ENCODE results near the gene TMEM151B. TPM values are rescaled to one million over a fixed set of nuclear protein-coding genes. Genes with fewer than 3 reads are reported as not detected.

TMEM151B gene
- total and polyA plus RNA-seq, 9 donors = 0.09 to 0.48 (median 0.30) TPM

DNA sequence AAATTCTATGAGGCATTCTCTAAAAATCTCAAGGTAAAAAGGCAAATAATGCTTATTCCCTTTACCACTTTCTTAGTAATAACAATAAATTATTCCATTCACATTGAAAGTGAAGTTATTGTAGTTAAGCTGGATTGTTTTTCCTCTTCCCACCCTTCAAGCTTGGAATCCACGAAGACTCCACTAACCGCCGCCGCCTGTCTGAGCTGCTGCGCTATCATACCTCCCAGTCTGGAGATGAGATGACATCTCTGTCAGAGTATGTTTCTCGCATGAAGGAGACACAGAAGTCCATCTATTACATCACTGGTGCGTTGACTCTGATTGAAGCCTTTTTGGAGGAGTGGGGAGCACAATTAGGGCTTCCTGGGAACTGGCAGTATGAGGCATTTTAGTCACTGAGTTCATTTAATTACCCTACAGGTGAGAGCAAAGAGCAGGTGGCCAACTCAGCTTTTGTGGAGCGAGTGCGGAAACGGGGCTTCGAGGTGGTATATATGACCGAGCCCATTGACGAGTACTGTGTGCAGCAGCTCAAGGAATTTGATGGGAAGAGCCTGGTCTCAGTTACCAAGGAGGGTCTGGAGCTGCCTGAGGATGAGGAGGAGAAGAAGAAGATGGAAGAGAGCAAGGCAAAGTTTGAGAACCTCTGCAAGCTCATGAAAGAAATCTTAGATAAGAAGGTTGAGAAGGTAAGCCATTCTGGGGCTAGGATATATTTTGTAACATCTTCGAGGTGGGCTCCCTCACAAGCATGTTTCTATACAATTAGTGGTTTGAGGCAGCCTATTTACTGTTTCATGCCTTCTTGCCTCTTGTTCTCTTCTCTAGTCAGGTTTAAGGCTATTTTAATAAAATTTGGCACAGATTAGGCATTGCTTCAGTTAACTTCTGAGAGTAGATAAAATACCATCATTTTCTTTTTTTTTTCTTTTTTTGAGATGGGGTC is 18.4 kb upstream of the TMEM151B start:
- Histone ChIP-seq H3K9me3 (replicated peaks; ENCODE audit: control insufficient read depth, low read depth, low read length) (no peaks in the 10 kb centered on the region), H3K27ac (ENCODE audit: low read length) (no peak overlapping the region), H3K4me3 (ENCODE audit: low read length) (no peak overlapping the region), H3K4me1 (ENCODE audit: control insufficient read depth, insufficient read depth, low read length) (peaks cover 21% of the 10 kb centered on the region), H3K27me3 (ENCODE audit: control insufficient read depth, insufficient read depth, low read length) (no peaks in the 10 kb centered on the region), H3K36me3 (ENCODE audit: control insufficient read depth, insufficient read depth, low read length) (peaks cover 70% of the 10 kb centered on the region)
- no peak for DNase-seq
- 94% methylated on average over 7 of the region's 14 CpGs for WGBS (ENCODE audit: insufficient coverage)

DNA sequence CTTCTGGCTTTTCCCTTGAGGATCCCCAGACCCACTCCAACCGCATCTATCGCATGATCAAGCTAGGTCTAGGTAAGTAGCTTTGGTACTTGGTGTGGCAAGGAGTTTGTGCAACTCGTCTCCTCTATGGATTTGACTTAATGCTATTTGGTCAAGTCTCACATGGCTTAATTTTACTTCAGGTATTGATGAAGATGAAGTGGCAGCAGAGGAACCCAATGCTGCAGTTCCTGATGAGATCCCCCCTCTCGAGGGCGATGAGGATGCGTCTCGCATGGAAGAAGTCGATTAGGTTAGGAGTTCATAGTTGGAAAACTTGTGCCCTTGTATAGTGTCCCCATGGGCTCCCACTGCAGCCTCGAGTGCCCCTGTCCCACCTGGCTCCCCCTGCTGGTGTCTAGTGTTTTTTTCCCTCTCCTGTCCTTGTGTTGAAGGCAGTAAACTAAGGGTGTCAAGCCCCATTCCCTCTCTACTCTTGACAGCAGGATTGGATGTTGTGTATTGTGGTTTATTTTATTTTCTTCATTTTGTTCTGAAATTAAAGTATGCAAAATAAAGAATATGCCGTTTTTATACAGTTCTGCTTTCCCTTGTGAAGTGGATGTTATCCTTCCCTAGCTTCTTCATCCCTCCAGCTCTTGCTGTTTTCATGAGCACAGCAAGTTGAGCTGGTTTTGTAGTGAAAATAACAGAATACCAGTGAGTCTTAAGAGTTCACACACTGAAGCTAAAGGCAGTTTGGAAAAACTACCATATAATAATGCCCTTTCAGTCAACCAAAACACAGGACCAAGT is 16.7 kb upstream of the TMEM151B start:
- WGBS (ENCODE audit: insufficient coverage) = 100% methylated on average over 1 of the region's 10 CpGs
- Histone ChIP-seq H3K4me1 (ENCODE audit: control insufficient read depth, insufficient read depth, low read length) (peaks cover 28% of the 10 kb centered on the region), H3K36me3 (ENCODE audit: control insufficient read depth, insufficient read depth, low read length) (peaks cover 68% of the 10 kb centered on the region)

DNA sequence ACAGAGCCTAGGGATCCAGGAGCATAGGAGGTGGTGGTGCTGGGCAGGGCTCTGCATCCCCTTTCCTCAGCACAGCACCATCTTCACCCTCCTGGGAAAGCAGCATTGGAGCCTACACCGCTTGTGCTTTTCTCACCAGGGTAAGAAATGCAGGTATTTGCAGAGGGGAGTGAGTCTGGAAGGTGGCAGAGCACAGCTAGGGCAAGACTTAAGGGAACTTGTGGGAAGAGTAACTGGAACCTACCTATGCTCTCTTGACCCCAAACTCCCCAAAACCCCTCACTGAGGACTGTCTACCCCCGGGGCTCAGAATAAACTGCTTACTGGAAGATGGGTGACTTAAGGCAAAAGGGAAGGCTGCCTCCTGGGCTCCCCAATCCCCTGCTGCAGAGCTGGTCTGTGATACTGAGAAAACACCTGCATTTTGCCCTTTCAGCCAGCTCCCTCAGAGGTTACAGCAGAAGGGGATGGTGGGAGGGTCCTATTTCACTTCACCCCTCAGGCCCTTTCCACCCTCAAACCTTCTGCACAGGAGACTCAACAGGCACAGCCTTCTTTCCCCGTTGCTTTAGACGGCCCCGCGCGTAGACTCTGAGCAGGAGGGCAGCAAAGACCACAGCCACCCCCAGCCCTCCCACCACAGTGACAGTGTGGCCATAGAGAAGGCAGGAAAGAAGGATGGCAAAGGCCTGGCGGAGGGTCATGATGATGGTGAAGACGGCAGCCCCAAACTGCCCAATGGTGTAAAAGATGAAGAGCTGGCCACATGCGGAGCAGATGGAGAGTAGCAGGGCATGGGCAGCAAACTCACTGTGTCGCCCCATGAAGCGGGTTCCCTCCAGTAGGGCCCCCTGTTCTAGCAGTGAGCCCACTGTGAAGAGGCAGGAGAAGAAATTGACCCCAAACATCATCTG is 15.8 kb upstream of the TMEM151B start:
- Histone ChIP-seq H3K36me3 (ENCODE audit: control insufficient read depth, insufficient read depth, low read length) (peaks cover 67% of the 10 kb centered on the region), H3K27ac (ENCODE audit: low read length) (no peak overlapping the region), H3K27me3 (ENCODE audit: control insufficient read depth, insufficient read depth, low read length) (no peaks in the 10 kb centered on the region), H3K4me3 (ENCODE audit: low read length) (no peak overlapping the region), H3K4me1 (ENCODE audit: control insufficient read depth, insufficient read depth, low read length) (peaks cover 22% of the 10 kb centered on the region), H3K9me3 (replicated peaks; ENCODE audit: control insufficient read depth, low read depth, low read length) (no peaks in the 10 kb centered on the region)
- WGBS (ENCODE audit: insufficient coverage) = 73% methylated on average over 2 of the region's 12 CpGs
- no peak for DNase-seq

More for the DNA sequence above, 16.7 kb upstream of the TMEM151B start:
- Histone ChIP-seq H3K27me3 (ENCODE audit: control insufficient read depth, insufficient read depth, low read length) (no peaks in the 10 kb centered on the region), H3K4me3 (ENCODE audit: low read length) (no peak overlapping the region), H3K9me3 (replicated peaks; ENCODE audit: control insufficient read depth, low read depth, low read length) (no peaks in the 10 kb centered on the region), H3K27ac (ENCODE audit: low read length) (no peak overlapping the region)
- no peak for DNase-seq

DNA sequence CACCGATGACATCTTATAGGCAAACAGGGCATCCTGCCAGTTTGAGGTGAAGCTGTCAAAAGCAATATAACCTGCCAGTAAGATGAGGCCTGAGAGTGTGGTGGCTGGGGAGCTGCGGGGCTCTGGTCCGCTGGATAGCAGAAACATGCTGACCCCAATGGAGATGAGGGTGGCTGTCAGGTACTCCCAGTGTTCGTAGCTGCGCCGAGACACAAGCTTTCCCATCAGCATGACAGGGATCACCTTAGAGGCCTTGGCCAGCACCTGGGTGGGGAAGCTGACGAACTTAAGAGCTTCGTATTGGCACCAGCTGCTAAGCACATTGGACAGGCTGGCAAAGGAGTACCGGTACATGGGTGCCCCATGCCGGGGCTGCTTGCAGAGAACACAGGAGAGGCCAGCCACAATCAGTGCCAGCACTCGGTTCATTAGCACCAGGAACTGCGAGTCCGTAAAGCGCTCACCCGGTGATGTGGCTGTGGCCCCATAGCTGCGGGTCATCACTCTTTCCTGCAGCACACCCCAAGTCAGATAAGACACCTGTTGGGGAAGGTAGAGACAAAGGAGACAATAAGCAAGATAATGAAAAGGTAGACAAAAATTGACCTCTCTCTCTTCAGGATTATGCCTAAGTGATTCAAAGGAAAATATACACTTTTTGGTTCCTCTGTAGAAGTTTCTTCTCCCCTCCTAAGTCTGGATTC is 15.0 kb upstream of the TMEM151B start:
- no peaks in the 10 kb centered on the region for H3K27me3 ChIP-seq (ENCODE audit: control insufficient read depth, insufficient read depth, low read length)
- 61% methylated on average over 7 of the region's 16 CpGs for WGBS (ENCODE audit: insufficient coverage)
- no peak overlapping the region for H3K4me3 ChIP-seq (ENCODE audit: low read length)
- H3K27ac ChIP-seq (ENCODE audit: low read length) = no peak overlapping the region
- peaks cover 22% of the 10 kb centered on the region for H3K4me1 ChIP-seq (ENCODE audit: control insufficient read depth, insufficient read depth, low read length)
- DNase-seq = no peak
- H3K9me3 ChIP-seq (replicated peaks; ENCODE audit: control insufficient read depth, low read depth, low read length) = no peaks in the 10 kb centered on the region
- H3K36me3 ChIP-seq (ENCODE audit: control insufficient read depth, insufficient read depth, low read length) = peaks cover 65% of the 10 kb centered on the region

DNA sequence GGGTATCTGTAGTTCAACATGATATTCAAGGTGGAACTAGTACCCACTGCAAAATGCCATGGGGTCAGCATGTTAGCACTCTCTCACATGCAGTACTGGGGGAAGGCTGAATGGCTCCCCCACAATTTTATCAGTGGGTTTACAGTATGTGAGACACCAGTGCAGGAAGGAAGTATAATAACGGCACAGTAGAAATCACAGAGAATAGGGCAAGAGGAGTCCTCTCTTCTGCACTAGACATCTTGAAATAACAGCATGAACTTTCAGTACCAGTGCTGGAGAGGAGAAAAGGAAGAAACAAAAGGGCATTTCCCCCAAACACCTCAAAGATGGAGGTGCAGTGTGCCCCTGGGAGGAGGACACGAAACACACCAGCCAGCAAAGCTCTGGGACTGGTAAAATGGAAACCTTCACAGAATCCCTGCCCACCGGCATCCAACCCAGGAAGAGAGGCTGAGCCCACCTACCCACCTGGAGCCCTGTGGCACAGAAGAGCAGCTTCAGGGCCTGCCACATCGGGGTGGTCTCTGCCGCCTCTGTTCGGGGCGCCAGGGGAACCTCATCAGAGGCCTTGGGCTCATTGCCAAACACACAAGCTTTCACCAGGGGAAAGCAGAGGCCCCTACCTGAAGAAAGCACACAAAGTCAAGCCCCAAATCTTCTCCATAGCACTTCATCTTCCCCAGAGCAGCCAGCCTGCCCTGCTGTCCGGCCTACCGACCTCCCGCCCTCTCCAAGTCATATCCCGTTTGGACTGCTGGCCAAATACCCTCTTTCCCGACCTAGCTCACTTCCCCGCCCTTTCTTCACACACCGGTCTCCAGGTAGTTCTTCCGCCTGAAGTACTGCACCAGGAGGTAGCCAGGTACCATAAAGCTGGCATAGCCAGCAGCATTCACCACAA is 14.1 kb upstream of the TMEM151B start:
- WGBS (ENCODE audit: insufficient coverage) = 13% methylated on average over 12 of the region's 15 CpGs
- peaks cover 22% of the 10 kb centered on the region for H3K4me1 ChIP-seq (ENCODE audit: control insufficient read depth, insufficient read depth, low read length)
- H3K36me3 ChIP-seq (ENCODE audit: control insufficient read depth, insufficient read depth, low read length) = peaks cover 60% of the 10 kb centered on the region
- no peak for DNase-seq
- peak overlapping the region; percentile 93 for H3K27ac ChIP-seq (ENCODE audit: low read length)
- no peaks in the 10 kb centered on the region for H3K9me3 ChIP-seq (replicated peaks; ENCODE audit: control insufficient read depth, low read depth, low read length)
- H3K4me3 ChIP-seq (ENCODE audit: low read length) = peak overlapping the region; percentile 91
- H3K27me3 ChIP-seq (ENCODE audit: control insufficient read depth, insufficient read depth, low read length) = no peaks in the 10 kb centered on the region

DNA sequence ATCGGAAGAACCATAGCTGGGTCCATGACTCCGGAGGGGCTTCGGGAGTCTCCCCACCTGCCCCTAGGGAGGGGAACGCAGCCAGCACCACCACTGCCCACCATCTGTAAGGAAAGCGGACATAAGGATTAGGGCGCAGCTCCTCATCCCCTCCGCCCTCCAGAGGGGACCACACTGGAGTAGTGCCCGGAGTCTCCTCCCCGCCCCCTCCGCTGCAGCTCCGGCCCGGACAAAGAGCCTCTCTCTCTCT is 13.6 kb upstream of the TMEM151B start:
- H3K4me3 ChIP-seq (ENCODE audit: low read length) = peak overlapping the region; percentile 91
- H3K36me3 ChIP-seq (ENCODE audit: control insufficient read depth, insufficient read depth, low read length) = peaks cover 58% of the 10 kb centered on the region
- peaks cover 22% of the 10 kb centered on the region for H3K4me1 ChIP-seq (ENCODE audit: control insufficient read depth, insufficient read depth, low read length)
- H3K27me3 ChIP-seq (ENCODE audit: control insufficient read depth, insufficient read depth, low read length) = no peaks in the 10 kb centered on the region
- no peaks in the 10 kb centered on the region for H3K9me3 ChIP-seq (replicated peaks; ENCODE audit: control insufficient read depth, low read depth, low read length)
- no peak for DNase-seq
- peak overlapping the region; percentile 93 for H3K27ac ChIP-seq (ENCODE audit: low read length)
- WGBS (ENCODE audit: insufficient coverage) = 0% methylated on average over 9 of the region's 12 CpGs

DNA sequence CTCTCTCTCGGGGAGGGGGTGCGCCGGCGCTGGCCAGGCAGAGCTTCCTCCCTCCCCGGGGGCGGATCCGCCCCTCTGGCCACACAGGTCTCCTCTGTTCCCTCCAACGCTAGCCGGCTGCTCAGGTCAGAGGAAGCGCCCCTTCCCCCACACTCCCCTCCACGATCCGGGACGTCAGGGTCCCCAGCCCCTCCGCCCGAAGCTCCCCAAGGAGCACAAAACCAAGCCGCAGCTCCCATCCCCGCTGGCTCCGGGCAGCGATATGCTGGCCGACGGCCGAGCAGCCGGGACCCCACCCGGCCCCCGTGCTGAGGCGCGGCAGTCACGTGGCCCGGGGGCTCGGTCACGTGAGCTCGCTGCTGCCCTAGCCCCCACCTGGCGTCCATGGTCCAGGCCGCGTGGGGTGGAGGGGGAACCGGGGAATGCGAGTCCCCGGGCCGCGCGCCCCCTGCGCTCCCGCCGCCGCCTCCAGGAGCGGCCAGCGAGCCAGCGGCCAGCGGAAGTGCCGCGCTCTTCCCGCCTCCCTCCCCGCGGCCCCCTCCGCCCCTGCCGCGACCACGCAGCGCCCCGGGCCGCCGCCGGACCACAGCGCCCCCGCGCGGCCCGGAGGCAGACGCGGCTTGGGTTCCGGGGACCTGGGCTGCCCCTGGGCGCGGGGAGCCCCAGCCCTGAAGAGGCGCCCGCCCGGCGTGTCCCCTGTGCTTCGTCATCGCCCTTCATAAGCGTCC is 13.1 kb upstream of the TMEM151B start, which contains the start of gene SLC35B2:
SLC35B2 (minus strand) TSS at position 504 of the 728 bp plus-strand sequence; CDS start at position 386, 118 bp downstream.
- peak within 1 kb of the TSS; percentile 93 for H3K27ac ChIP-seq (ENCODE audit: low read length)
- H3K36me3 ChIP-seq (ENCODE audit: control insufficient read depth, insufficient read depth, low read length) = peaks cover 57% of the 10 kb centered on the region
- WGBS (ENCODE audit: insufficient coverage) = under 1% methylated on average over 77 of the region's 80 CpGs
- peaks cover 23% of the 10 kb centered on the region for H3K4me1 ChIP-seq (ENCODE audit: control insufficient read depth, insufficient read depth, low read length)
- DNase-seq = peak; percentile 88
- H3K4me3 ChIP-seq (ENCODE audit: low read length) = peak within 1 kb of the TSS; percentile 91
- no peaks in the 10 kb centered on the region for H3K9me3 ChIP-seq (replicated peaks; ENCODE audit: control insufficient read depth, low read depth, low read length)
- H3K27me3 ChIP-seq (ENCODE audit: control insufficient read depth, insufficient read depth, low read length) = no peaks in the 10 kb centered on the region

DNA sequence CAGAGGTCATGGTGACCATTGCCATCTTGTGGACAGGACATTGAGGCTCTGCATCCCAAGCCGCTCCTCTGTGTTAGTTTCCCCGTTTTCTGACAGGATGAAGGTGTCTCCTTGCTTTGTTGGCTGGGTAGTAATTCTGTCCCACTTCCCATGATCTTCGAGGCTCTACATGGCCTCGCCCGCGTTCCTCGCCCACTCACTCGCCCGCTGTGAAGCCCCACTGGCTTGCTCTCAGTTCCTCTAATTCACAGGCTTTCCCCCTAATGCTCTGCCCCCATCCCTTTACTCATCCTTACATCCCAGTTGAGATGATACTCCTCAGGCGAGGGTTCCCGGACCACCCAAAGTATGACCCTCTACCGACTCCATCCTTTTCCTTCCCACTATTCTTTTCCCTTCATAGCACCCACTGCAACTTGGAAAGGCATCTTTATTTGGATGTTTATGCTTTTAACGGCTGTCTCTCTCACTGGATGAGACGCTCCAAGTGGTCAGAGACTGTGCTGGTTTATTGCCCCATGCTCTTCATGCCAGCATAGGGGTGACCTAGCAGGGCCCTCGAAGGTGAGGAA is 12.4 kb upstream of the TMEM151B start:
- 28% methylated on average over 12 of the region's 15 CpGs for WGBS (ENCODE audit: insufficient coverage)
- no peak for DNase-seq
- Histone ChIP-seq H3K9me3 (replicated peaks; ENCODE audit: control insufficient read depth, low read depth, low read length) (no peaks in the 10 kb centered on the region), H3K27me3 (ENCODE audit: control insufficient read depth, insufficient read depth, low read length) (no peaks in the 10 kb centered on the region), H3K27ac (ENCODE audit: low read length) (peak overlapping the region; percentile 62), H3K4me1 (ENCODE audit: control insufficient read depth, insufficient read depth, low read length) (peaks cover 29% of the 10 kb centered on the region), H3K36me3 (ENCODE audit: control insufficient read depth, insufficient read depth, low read length) (peaks cover 51% of the 10 kb centered on the region), H3K4me3 (ENCODE audit: low read length) (peak overlapping the region; percentile 41)

Measured in muscle of leg (tissue), 11 donors.